WERI-Rb-1 (cell line): ENCODE results near the gene B3GALT4.
"Not testable (repeated sequence)": the region's sequence is repeated elsewhere in the genome, so short reads cannot be mapped to it uniquely, and the experiment has no call there.

Experiments
- DNase-seq: peaks from one replicate; pipeline ENCODE4 v3.0.0-alpha.2; 2020
- H3K27ac ChIP-seq: fragments of 250-450 bp; sonication (Bioruptor Pico); 2 replicates; pipeline ENCODE4 v1.5.1; 2020; ENCODE audit warnings: mild to moderate bottlenecking, moderate library complexity
- H3K27me3 ChIP-seq: fragments of 250-450 bp; sonication (Bioruptor Pico); 2 replicates; pipeline ENCODE4 v1.5.1; 2021; ENCODE audit warnings: mild to moderate bottlenecking, low read depth, moderate library complexity; ENCODE audit not compliant: insufficient read depth, severe bottlenecking
- H3K36me3 ChIP-seq: fragments of 250-450 bp; sonication (Bioruptor Pico); 2 replicates; pipeline ENCODE4 v1.5.1; 2020; ENCODE audit warnings: mild to moderate bottlenecking, moderate library complexity
- H3K4me3 ChIP-seq: 2 replicates; pipeline ENCODE4 v1.5.1; 2011; ENCODE audit warnings: low read depth, mild to moderate bottlenecking, control low read depth, low read length
- H3K9me3 ChIP-seq: fragments of 250-450 bp; sonication (Bioruptor Pico); 2 replicates; pipeline ENCODE4 v1.5.1; 2021; ENCODE audit warnings: mild to moderate bottlenecking, moderate library complexity; ENCODE audit not compliant: severe bottlenecking
- TF ChIP-seq, protein P1 (sequence below): IDR thresholded peaks from 2 replicates; pipeline ENCODE4 v1.5.1; 2011; ENCODE audit warnings: low read depth, mild to moderate bottlenecking, control low read depth, inconsistent platforms, low read length

The B3GALT4 gene

DNA sequence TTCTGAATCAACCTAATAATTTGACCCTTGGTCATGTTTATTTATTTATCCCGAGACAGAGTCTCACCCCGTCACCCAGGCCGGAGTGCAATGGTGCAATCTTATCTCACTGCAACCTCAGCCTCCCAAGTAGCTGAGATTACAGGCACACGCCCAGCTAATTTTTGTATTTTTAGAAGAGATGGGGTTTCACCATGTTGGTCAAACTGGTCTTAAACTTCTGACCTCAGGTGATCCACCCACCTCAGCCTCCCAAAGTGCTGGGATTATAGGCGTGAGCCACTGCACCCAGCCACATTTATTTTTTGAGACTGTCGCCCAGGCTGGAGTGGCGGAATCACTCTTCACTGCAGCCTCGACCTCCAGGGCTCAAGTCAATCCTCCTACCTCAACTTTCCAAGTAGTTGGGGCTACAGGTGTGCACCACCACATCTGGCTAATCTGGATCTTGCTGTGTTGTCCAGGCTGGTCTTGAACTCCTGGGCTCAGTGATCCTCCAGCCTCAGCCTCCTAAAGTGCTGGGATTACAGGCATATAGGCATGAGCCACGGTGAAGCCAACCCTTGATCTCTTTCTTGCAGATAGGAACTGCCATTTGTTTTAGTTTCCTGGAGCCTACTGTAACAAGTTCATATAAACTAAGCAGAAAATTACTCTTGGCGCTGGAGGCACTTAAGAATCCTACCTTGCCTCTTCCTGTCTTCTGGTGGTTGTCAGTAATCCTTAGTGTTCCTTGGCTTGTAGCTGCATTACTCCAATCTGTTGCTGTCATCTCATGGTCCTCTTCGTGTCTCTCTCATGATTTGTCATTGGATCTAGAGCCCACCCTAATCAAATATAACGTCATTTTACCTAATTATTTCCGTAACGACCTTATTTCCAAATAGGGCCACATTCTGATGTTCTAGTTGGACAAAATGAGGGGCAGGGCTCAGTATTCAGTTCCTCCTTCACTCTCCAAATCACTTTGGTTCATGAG lies 2.7 kb upstream of the B3GALT4 start:
- DNase-seq: no peak
- no peaks in the 10 kb centered on the region for H3K27me3 ChIP-seq
- TF ChIP-seq, protein P1, sequence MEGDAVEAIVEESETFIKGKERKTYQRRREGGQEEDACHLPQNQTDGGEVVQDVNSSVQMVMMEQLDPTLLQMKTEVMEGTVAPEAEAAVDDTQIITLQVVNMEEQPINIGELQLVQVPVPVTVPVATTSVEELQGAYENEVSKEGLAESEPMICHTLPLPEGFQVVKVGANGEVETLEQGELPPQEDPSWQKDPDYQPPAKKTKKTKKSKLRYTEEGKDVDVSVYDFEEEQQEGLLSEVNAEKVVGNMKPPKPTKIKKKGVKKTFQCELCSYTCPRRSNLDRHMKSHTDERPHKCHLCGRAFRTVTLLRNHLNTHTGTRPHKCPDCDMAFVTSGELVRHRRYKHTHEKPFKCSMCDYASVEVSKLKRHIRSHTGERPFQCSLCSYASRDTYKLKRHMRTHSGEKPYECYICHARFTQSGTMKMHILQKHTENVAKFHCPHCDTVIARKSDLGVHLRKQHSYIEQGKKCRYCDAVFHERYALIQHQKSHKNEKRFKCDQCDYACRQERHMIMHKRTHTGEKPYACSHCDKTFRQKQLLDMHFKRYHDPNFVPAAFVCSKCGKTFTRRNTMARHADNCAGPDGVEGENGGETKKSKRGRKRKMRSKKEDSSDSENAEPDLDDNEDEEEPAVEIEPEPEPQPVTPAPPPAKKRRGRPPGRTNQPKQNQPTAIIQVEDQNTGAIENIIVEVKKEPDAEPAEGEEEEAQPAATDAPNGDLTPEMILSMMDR: no peak
- peaks cover 68% of the 10 kb centered on the region for H3K36me3 ChIP-seq
- H3K27ac ChIP-seq: no peak overlapping the region
- no peaks in the 10 kb centered on the region for H3K9me3 ChIP-seq
- no peak overlapping the region for H3K4me3 ChIP-seq

DNA sequence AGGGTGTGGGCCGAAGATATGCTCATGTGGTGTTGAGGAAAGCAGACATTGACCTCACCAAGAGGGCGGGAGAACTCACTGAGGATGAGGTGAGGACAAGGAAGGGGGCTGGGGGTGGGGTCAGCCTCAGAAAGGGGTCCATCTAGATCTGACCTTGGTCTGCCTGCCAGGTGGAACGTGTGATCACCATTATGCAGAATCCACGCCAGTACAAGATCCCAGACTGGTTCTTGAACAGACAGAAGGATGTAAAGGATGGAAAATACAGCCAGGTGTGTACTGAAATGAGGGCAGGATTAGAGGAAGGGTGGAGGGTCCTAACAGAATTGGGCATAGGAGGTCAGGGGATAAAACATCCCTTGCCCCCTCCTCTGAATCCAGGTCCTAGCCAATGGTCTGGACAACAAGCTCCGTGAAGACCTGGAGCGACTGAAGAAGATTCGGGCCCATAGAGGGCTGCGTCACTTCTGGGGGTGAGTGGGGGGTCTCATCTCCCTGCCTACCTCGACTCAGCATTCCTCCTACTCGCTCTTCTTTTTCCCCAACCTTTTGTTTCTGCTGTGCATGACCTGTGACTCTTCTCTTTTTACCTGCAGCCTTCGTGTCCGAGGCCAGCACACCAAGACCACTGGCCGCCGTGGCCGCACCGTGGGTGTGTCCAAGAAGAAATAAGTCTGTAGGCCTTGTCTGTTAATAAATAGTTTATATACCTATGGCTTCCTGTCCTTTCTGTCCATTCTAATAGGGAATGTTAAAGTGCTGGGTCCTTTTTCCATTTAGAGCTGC lies 935 bp upstream of the B3GALT4 start:
- not testable (repeated sequence) for DNase-seq, H3K27me3 ChIP-seq, H3K9me3 ChIP-seq
- H3K4me3 ChIP-seq: peak overlapping the region; percentile 66
- peaks cover 79% of the 10 kb centered on the region for H3K36me3 ChIP-seq
- H3K27ac ChIP-seq: peak overlapping the region; percentile 82

DNA sequence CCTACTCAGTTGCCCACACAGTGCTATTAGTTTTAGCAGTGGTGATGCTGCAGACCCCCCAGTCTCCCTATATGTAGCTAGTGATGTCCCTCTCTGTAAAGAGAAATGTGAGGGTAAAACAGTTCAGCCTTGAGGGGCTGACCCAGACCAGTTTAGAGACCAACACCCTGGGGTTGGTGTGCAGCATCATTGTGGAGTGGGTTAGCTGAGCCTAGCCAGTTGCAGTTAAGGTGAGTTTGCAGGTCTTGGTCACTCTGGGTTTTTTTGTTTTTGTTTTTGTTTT lies 401 bp upstream of the B3GALT4 start:
- TF ChIP-seq, protein P1: no peak
- no peak for DNase-seq
- peak overlapping the region; percentile 66 for H3K4me3 ChIP-seq
- H3K36me3 ChIP-seq: peaks cover 78% of the 10 kb centered on the region
- H3K27me3 ChIP-seq: no peaks in the 10 kb centered on the region
- H3K9me3 ChIP-seq: no peaks in the 10 kb centered on the region
- H3K27ac ChIP-seq: peak overlapping the region; percentile 82

DNA sequence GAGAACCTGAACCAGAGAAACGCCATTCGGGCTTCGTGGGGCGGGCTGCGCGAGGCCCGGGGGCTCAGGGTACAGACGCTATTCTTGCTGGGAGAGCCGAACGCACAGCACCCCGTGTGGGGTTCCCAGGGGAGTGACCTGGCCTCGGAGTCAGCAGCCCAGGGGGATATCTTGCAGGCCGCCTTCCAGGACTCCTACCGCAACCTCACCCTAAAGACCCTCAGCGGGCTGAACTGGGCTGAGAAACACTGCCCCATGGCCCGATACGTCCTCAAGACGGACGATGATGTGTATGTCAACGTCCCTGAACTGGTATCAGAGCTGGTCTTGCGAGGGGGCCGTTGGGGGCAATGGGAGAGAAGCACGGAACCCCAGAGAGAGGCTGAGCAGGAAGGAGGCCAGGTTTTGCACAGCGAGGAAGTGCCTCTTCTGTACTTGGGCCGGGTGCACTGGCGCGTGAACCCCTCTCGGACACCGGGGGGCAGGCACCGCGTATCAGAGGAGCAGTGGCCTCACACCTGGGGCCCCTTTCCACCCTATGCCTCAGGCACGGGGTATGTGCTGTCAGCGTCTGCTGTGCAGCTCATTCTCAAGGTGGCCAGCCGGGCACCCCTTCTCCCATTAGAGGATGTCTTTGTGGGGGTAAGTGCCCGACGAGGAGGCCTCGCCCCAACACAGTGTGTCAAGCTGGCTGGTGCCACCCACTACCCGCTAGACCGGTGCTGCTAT lies 904 bp downstream of the B3GALT4 start:
- H3K36me3 ChIP-seq: peaks cover 82% of the 10 kb centered on the region
- peak overlapping the region; percentile 82 for H3K27ac ChIP-seq
- TF ChIP-seq, protein P1: peak; percentile 45; the same call in 1 of the 2 replicates

DNA sequence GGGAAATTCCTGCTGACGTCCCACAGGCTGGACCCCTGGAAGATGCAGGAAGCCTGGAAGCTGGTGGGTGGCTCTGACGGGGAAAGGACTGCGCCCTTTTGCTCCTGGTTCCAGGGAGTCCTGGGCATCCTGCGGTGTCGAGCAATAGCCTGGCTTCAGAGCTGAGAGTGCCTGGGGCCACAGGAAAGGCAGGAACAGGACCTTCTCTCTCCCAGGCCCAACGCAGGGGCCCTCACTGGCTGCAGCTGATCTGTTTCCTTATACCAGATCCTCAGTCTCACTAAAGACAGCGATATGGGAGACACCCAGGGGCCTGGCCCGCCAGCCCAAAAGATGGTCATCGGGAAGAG lies 1.4 kb downstream of the B3GALT4 start:
- Histone ChIP-seq H3K36me3 (peaks cover 80% of the 10 kb centered on the region), H3K9me3 (no peaks in the 10 kb centered on the region), H3K27me3 (no peaks in the 10 kb centered on the region), H3K27ac (peak overlapping the region; percentile 82), H3K4me3 (no peak overlapping the region)
- TF ChIP-seq, protein P1: no peak
- no peak for DNase-seq

More for the DNA sequence above, 904 bp downstream of the B3GALT4 start:
- Histone ChIP-seq H3K27me3 (no peaks in the 10 kb centered on the region), H3K9me3 (no peaks in the 10 kb centered on the region), H3K4me3 (peak overlapping the region; percentile 66)
- peak; percentile 69 for DNase-seq

DNA sequence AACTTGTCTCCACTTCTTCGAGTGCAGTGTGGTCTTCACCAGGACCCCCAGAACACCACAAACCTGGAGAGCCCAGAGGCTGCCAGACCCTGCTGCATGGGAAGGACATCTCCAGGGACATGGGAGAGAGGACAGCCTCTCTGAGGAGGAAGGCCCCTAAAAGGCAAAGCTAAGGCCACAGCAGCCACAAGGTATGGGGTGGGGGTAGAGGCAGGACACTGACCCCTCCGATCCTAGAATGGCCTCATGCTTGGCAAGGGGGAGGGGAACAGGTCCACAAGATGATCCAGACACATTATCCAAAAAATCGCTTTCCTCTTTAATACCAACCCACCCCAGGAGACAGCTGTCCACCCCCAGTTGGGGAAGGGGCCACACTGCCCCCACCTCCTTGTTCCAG lies 1.9 kb downstream of the B3GALT4 start:
- TF ChIP-seq, protein P1: no peak
- Histone ChIP-seq H3K9me3 (no peaks in the 10 kb centered on the region), H3K36me3 (peaks cover 80% of the 10 kb centered on the region), H3K4me3 (no peak overlapping the region), H3K27ac (peak overlapping the region; percentile 82), H3K27me3 (no peaks in the 10 kb centered on the region)
- no peak for DNase-seq
